Measurements from ENCODE around the gene CD40. TPM values are rescaled to one million over a fixed set of nuclear protein-coding genes. Genes with fewer than 3 reads are reported as not detected.

The CD40 gene
- total and polyA plus RNA-seq, 10 of the 15 experiments (the other 5 are each of a cell fraction or from before 2014, with no cell fraction given), result 40.8 to 193 (median 89.5) TPM

DNA sequence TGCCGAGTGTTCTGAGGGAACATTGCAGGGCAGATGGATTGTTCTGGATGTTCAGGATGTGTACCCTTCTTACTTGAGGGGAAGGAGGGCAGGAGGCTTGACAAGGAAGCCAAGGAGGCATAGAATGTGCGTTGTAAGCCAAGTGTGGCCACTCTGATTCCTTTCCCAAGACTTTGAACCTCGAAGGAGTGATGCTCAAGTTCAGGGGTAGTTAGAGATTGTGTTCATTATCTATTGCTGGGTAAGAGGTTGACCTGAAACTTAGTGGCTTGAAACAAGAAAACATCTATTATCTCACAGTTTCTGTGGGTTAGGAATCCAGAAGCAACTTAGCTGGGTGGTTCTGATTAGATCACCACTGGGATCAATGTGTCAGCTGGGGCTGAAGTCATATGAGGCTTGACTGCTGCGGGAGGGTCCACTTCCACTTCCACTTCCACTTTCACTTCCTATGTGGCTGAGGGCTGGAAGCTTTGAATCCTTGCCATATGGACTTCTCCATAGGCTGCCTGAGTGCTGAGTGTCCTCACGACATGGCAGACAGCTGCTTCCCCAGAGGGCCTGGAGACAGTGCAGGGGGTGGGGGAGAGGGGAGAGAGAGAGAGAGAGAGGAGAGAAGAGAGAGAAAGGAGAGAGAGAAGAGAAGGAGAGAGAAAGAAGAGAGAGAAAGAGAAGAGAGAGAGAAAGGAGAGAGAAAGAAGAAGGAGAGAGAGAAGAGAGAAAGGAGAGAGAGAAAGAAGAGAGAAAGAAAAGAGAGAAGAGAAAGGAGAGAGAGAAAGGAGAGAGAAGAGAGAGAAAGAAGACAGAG, 6.9 kb upstream of the CD40 start (continued):
- TF ChIP-seq BCL3 (IDR thresholded peaks at IDR 0.05; ENCODE audit: borderline replicate concordance, insufficient read depth, low read depth, low read length, poor library complexity, severe bottlenecking) (peak; percentile 78), ZNF274 (IDR thresholded peaks at IDR 0.05; ENCODE audit: insufficient read depth, insufficient read length) (no peak), NFYB (IDR thresholded peaks at IDR 0.05; ENCODE audit: insufficient read depth, low read depth, low read length) (no peak), SMC3 (IDR thresholded peaks at IDR 0.05; ENCODE audit: borderline replicate concordance, low read length) (no peak), POU2F2 (IDR thresholded peaks at IDR 0.05; ENCODE audit: borderline replicate concordance, low read depth, low read length) (peak; percentile 40; the same call in 1 of the 3 replicates), NR2C2 (IDR thresholded peaks at IDR 0.05; ENCODE audit: borderline replicate concordance, control insufficient read depth, insufficient read length, low read depth) (no peak), STAT1 (conservative IDR thresholded peaks at IDR 0.05) (no peak), ATF3 (IDR thresholded peaks at IDR 0.05; ENCODE audit: borderline replicate concordance, extremely low read depth, low read depth, low read length) (peak; percentile 71; the same call in 1 of the 2 replicates), SREBF1 (IDR thresholded peaks at IDR 0.05; ENCODE audit: low read length) (no peak), MYC (IDR thresholded peaks at IDR 0.05; ENCODE audit: insufficient read depth, insufficient read length, insufficient replicate concordance, low read length, severe bottlenecking) (no peak), CEBPB (IDR thresholded peaks at IDR 0.05; ENCODE audit: borderline replicate concordance in 1 of 2, low read depth in 2 of 2, low read length in 2 of 2) (peak in 1 of 2 experiments; percentile 92; a peak in 1 of 4 replicates), NFYA (IDR thresholded peaks at IDR 0.05; ENCODE audit: borderline replicate concordance, low read depth, low read length) (no peak), FOS (IDR thresholded peaks at IDR 0.05; ENCODE audit: borderline replicate concordance, extremely low read depth, insufficient read length) (no peak), HDAC2 (IDR thresholded peaks at IDR 0.05) (no peak)
- TF ChIP-seq, protein P1, sequence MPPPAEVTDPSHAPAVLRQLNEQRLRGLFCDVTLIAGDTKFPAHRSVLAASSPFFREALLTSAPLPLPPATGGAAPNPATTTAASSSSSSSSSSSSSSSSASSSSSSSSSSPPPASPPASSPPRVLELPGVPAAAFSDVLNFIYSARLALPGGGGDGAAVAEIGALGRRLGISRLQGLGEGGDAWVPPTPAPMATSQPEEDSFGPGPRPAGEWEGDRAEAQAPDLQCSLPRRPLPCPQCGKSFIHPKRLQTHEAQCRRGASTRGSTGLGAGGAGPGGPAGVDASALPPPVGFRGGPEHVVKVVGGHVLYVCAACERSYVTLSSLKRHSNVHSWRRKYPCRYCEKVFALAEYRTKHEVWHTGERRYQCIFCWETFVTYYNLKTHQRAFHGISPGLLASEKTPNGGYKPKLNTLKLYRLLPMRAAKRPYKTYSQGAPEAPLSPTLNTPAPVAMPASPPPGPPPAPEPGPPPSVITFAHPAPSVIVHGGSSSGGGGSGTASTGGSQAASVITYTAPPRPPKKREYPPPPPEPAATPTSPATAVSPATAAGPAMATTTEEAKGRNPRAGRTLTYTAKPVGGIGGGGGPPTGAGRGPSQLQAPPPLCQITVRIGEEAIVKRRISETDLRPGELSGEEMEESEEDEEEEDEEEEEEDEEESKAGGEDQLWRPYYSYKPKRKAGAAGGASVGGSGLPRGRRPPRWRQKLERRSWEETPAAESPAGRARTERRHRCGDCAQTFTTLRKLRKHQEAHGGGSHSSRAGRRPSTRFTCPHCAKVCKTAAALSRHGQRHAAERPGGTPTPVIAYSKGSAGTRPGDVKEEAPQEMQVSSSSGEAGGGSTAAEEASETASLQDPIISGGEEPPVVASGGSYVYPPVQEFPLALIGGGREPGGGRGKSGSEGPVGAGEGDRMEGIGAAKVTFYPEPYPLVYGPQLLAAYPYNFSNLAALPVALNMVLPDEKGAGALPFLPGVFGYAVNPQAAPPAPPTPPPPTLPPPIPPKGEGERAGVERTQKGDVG (CRISPR knock-in tag; IDR thresholded peaks at IDR 0.05), result no peak
- TF ChIP-seq, protein P2, sequence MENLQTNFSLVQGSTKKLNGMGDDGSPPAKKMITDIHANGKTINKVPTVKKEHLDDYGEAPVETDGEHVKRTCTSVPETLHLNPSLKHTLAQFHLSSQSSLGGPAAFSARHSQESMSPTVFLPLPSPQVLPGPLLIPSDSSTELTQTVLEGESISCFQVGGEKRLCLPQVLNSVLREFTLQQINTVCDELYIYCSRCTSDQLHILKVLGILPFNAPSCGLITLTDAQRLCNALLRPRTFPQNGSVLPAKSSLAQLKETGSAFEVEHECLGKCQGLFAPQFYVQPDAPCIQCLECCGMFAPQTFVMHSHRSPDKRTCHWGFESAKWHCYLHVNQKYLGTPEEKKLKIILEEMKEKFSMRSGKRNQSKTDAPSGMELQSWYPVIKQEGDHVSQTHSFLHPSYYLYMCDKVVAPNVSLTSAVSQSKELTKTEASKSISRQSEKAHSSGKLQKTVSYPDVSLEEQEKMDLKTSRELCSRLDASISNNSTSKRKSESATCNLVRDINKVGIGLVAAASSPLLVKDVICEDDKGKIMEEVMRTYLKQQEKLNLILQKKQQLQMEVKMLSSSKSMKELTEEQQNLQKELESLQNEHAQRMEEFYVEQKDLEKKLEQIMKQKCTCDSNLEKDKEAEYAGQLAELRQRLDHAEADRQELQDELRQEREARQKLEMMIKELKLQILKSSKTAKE (IDR thresholded peaks at IDR 0.05; ENCODE audit: low read depth, poor library complexity, severe bottlenecking), result no peak
- TF ChIP-seq, protein P3, sequence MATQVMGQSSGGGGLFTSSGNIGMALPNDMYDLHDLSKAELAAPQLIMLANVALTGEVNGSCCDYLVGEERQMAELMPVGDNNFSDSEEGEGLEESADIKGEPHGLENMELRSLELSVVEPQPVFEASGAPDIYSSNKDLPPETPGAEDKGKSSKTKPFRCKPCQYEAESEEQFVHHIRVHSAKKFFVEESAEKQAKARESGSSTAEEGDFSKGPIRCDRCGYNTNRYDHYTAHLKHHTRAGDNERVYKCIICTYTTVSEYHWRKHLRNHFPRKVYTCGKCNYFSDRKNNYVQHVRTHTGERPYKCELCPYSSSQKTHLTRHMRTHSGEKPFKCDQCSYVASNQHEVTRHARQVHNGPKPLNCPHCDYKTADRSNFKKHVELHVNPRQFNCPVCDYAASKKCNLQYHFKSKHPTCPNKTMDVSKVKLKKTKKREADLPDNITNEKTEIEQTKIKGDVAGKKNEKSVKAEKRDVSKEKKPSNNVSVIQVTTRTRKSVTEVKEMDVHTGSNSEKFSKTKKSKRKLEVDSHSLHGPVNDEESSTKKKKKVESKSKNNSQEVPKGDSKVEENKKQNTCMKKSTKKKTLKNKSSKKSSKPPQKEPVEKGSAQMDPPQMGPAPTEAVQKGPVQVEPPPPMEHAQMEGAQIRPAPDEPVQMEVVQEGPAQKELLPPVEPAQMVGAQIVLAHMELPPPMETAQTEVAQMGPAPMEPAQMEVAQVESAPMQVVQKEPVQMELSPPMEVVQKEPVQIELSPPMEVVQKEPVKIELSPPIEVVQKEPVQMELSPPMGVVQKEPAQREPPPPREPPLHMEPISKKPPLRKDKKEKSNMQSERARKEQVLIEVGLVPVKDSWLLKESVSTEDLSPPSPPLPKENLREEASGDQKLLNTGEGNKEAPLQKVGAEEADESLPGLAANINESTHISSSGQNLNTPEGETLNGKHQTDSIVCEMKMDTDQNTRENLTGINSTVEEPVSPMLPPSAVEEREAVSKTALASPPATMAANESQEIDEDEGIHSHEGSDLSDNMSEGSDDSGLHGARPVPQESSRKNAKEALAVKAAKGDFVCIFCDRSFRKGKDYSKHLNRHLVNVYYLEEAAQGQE (IDR thresholded peaks at IDR 0.05; ENCODE audit: low read depth, low read length), result no peak

Measured in GM12878 (cell line).